CD8-positive, alpha-beta memory T cell (primary cell): Measurements from ENCODE around the gene TRMT61A. TPM values are rescaled to one million over a fixed set of nuclear protein-coding genes. Genes with fewer than 3 reads are reported as not detected.

ENCODE experiments used
- CTCF ChIA-PET: fragments of 350-600 bp; sonication (Branson Sonifier 250); formaldehyde crosslinking; loops from one replicate; lab custom pipeline; 2021; ENCODE audit warnings: antibody characterized with exemption; lab: Charles Lee
- POLR2A ChIA-PET: fragments of 350-600 bp; sonication (Branson Sonifier 250); formaldehyde crosslinking; loops from one replicate; lab custom pipeline; 2021; ENCODE audit warnings: antibody characterized with exemption; lab: Charles Lee
- DNase-seq, 5 donors: peaks; one replicate each; pipeline versions ENCODE4 v3.0.0 to v3.0.0-alpha.2; 2020 to 2022; ENCODE audit warnings: mixed read lengths in 1 of 5
- H3K27ac ChIP-seq: one replicate; pipeline ENCODE4 v1.7.0; 2013; ENCODE audit warnings: low read depth, mild to moderate bottlenecking, low read length, moderate library complexity
- H3K27me3 ChIP-seq: 2 replicates; pipeline ENCODE4 v1.7.0; 2013; ENCODE audit warnings: low read length, mild to moderate bottlenecking; ENCODE audit not compliant: insufficient read depth, poor library complexity, severe bottlenecking
- H3K36me3 ChIP-seq: 2 replicates; pipeline ENCODE4 v1.7.0; 2013; ENCODE audit warnings: mild to moderate bottlenecking, low read length, moderate library complexity; ENCODE audit not compliant: insufficient read depth
- H3K4me1 ChIP-seq: 2 replicates; pipeline ENCODE4 v1.7.0; 2013; ENCODE audit warnings: mild to moderate bottlenecking, low read length, moderate library complexity; ENCODE audit not compliant: insufficient read depth
- H3K4me3 ChIP-seq: 2 replicates; pipeline ENCODE4 v1.7.0; 2013; ENCODE audit warnings: mild to moderate bottlenecking, low read length
- H3K9me3 ChIP-seq: 2 replicates; pipeline ENCODE4 v1.7.0; 2013; ENCODE audit warnings: mild to moderate bottlenecking, low read length
- H3K27ac Mint-ChIP-seq, 8 donors: one replicate each; pipeline ENCODE4 v1.8.0; 2020 to 2021; ENCODE audit warnings: mixed read lengths in 8 of 8, mild to moderate bottlenecking in 6 of 8, inconsistent platforms in 3 of 8, moderate library complexity in 3 of 8
- H3K27me3 Mint-ChIP-seq, 2 donors: one replicate each; pipeline ENCODE4 v1.8.0; 2020 to 2021; ENCODE audit warnings: mixed read lengths in 2 of 2, mild to moderate bottlenecking in 1 of 2, moderate library complexity in 1 of 2
- H3K36me3 Mint-ChIP-seq, 3 donors: one replicate each; pipeline ENCODE4 v1.8.0; 2020 to 2021; ENCODE audit warnings: mixed read lengths in 3 of 3, inconsistent platforms in 1 of 3, mild to moderate bottlenecking in 1 of 3
- H3K4me1 Mint-ChIP-seq, 3 donors: one replicate each; pipeline ENCODE4 v1.8.0; 2020 to 2021; ENCODE audit warnings: mixed read lengths in 3 of 3, inconsistent platforms in 1 of 3, mild to moderate bottlenecking in 1 of 3
- H3K4me3 Mint-ChIP-seq, 7 donors: one replicate each; pipeline ENCODE4 v1.8.0; 2020 to 2021; ENCODE audit warnings: mixed read lengths in 7 of 7, mild to moderate bottlenecking in 6 of 7, moderate library complexity in 4 of 7, inconsistent platforms in 2 of 7
- H3K9me3 Mint-ChIP-seq, 5 donors: one replicate each; pipeline ENCODE4 v1.8.0; 2020 to 2022; ENCODE audit warnings: mixed read lengths in 5 of 5, mild to moderate bottlenecking in 3 of 5, moderate library complexity in 2 of 5, inconsistent platforms in 1 of 5
- polyA plus RNA-seq: library from polyadenylated mRNA; unstranded; fragments of 300-500 nt; fragmentation: Illumina TruSeq; gene quantifications from one replicate; pipeline ENCODE4 v1.2.3, GENCODE V29; 2021
- total RNA-seq, 2 experiments: library from RNA; stranded (reverse); gene quantifications; one replicate each; pipeline ENCODE4 v1.2.3, GENCODE V29; 2021

Gene TRMT61A
- total and polyA plus RNA-seq, 3 experiments from 2014 or later, result 8.2 to 29.5 (median 28.4) TPM

DNA sequence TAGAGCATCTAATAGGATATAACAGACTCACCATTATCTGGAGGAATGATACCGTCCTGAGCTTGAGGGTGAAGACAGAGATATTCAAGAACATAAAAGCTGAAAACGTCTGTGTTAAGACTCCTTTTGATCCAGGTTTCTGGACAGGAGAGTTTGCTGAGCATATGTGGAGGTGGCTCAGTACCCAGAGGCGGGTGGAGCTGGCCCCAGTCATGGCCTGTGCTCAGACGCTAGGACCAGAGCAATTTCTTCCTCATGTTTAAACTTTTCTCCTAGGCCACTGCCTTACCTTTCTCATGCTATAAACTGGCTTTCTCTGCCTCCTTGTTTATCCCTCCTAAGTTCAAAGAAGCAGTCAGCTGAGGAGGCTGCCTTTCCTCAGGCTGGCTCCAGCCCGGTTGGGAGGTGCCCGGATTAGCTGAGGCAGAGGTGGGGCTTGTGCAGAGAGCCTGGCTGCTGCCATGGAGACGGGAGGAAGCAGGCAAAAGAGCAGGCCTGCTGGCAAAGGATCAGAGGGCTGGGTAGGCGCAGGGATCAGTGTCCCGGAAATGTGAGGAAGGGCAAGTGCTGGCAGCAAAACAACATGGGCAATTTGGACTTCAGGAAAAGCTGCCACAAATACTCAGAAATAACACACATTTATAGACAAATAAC is 47.5 kb downstream of the TRMT61A start:
- POLR2A ChIA-PET, result no interaction called here
- Histone ChIP-seq H3K27ac (no peak overlapping the region), H3K9me3 (no peaks in the 10 kb centered on the region), H3K27me3 (no peaks in the 10 kb centered on the region), H3K36me3 (peaks cover 16% of the 10 kb centered on the region), H3K4me1 (no peaks in the 10 kb centered on the region), H3K4me3 (no peak overlapping the region)
- CTCF ChIA-PET, result no interaction called here
- Mint-ChIP-seq H3K9me3 (no peaks in the 10 kb centered on the region), H3K4me3 (no peak overlapping the region), H3K27ac (peak overlapping the region in 1 of 8 donors; percentile 38), H3K4me1 (peaks cover 0 to 3% (median 0%) of the 10 kb centered on the region in 3 donors), H3K36me3 (peaks cover 0 to 58% (median 8%) of the 10 kb centered on the region in 3 donors), H3K27me3 (no peaks in the 10 kb centered on the region)
- no peak for DNase-seq

DNA sequence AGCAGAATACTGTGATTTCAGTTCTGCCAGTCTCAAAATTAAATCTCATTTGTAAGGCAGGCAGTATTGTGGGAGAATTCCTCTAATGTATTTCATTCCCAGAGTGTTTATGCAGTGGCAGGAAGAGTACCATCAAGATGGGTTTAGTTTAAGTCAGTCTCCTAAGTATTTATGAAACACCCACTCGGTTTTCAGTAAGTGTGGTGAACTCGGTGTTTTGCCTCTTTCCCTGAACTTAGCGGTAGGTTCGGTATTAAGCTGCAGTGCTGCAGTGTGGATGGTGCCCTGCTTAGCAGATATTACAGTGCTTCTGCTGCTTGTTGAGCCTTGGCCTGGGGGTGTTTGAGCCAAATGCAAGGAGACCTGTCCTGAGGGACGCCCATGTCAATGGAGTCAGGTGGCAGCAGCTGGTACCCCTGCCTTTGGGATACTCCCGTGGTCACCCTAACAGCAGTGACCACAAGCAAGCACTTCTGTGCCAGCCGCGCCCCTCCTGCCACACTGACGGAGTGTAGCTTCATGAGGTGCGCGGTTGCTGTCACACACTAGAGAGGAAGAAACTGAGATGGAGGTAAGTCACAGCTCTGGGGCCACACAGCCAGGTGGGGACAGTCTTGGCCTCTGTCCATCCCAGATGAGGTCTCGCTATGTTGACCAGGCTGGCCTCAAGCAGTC is 49.5 kb downstream of the TRMT61A start:
- Mint-ChIP-seq H3K27me3 (no peaks in the 10 kb centered on the region), H3K36me3 (peaks cover 0 to 62% (median 8%) of the 10 kb centered on the region in 3 donors), H3K9me3 (no peaks in the 10 kb centered on the region), H3K27ac (no peak overlapping the region), H3K4me1 (peaks cover 0 to 3% (median 0%) of the 10 kb centered on the region in 3 donors), H3K4me3 (no peak overlapping the region)
- POLR2A ChIA-PET, result no interaction called here
- Histone ChIP-seq H3K9me3 (no peaks in the 10 kb centered on the region), H3K4me1 (no peaks in the 10 kb centered on the region), H3K27me3 (no peaks in the 10 kb centered on the region), H3K27ac (no peak overlapping the region), H3K4me3 (no peak overlapping the region), H3K36me3 (peaks cover 16% of the 10 kb centered on the region)
- CTCF ChIA-PET, result no interaction called here
- no peak for DNase-seq

DNA sequence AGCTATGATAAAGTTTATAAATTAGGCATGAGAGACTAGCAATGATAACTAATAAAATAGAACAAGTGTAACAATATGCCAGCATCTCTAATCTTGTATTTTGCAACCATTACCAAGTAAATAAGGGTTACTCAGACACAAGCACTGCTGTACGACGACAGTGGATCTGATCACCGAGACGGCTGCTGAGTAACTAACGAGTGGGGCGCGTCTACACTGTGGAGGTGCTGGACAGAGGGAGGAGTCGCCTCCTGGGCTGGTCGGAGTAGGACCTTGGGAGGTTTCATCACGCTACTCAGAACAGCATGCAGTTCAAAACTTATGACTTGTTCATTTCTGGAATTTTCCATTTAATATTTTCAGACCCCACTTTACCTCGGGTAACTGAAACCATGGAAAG is 52.2 kb downstream of the TRMT61A start:
- Histone ChIP-seq H3K4me1 (no peaks in the 10 kb centered on the region), H3K27ac (no peak overlapping the region), H3K4me3 (no peak overlapping the region), H3K9me3 (no peaks in the 10 kb centered on the region), H3K27me3 (no peaks in the 10 kb centered on the region), H3K36me3 (no peaks in the 10 kb centered on the region)
- ChIA-PET POLR2A (interaction anchor here (0.6 kb wide), 1 partner anchor 468 kb away, joined by 4 read pairs; no protein-coding TSS in a partner anchor), CTCF (no interaction called here)
- Mint-ChIP-seq H3K9me3 (no peaks in the 10 kb centered on the region), H3K4me1 (peaks cover 0 to 2% (median 0%) of the 10 kb centered on the region in 3 donors), H3K27ac (peak overlapping the region in 1 of 8 donors; percentile 19), H3K4me3 (peak overlapping the region in 1 of 7 donors; percentile 44), H3K36me3 (peaks cover 0 to 56% (median 0%) of the 10 kb centered on the region in 3 donors), H3K27me3 (no peaks in the 10 kb centered on the region)
- DNase-seq, result no peak

DNA sequence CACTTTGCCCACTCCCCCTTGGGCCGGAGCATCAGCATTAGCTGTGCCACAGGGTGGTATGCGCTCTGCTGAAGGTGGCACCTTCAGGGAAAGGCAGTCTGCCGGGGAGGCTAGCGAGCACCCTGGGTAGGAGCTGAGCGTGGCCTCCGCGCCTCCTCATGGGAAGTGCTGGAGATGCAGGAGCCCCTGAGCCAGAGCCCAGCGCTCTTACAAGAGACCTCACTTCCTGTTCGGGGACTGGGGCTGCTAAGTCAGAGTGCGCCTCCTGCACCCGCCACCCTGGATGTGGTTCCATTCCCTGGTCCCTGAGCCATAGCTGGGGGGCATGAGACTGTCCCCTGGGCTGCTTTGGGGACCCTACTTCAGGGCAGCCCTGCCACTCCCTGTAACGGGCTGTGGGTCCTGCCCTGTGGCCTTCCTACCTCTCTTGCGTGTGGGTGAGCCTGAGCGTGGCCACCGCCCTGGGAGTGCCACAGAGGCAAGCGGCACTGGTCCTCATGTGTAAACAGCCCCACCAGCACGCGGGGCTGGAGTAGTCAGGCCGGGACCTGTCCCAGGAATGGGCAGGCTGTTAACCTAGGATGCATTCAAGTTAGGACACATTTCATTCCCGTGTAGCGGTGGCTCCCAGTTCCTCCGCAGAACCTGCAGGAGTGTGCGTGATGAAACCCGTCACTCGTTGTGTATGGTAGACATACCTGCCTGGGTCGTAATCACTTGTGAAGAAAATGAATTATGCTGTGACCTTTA is 53.1 kb downstream of the TRMT61A start:
- Histone ChIP-seq H3K4me3 (no peak overlapping the region), H3K27me3 (no peaks in the 10 kb centered on the region), H3K4me1 (no peaks in the 10 kb centered on the region), H3K36me3 (no peaks in the 10 kb centered on the region), H3K27ac (no peak overlapping the region), H3K9me3 (no peaks in the 10 kb centered on the region)
- peaks cover 0 to 3% (median 2%) of the 10 kb centered on the region in 3 donors for H3K4me1 Mint-ChIP-seq
- no peaks in the 10 kb centered on the region for H3K27me3 Mint-ChIP-seq
- CTCF ChIA-PET, result no interaction called here
- H3K36me3 Mint-ChIP-seq, result peaks cover 0 to 51% (median 3%) of the 10 kb centered on the region in 3 donors
- H3K9me3 Mint-ChIP-seq, result no peaks in the 10 kb centered on the region
- no peak overlapping the region for H3K27ac Mint-ChIP-seq
- POLR2A ChIA-PET, result interaction anchor here (0.6 kb wide), 1 partner anchor 467 kb away, joined by 4 read pairs; no protein-coding TSS in a partner anchor
- no peak for DNase-seq
- H3K4me3 Mint-ChIP-seq, result no peak overlapping the region

DNA sequence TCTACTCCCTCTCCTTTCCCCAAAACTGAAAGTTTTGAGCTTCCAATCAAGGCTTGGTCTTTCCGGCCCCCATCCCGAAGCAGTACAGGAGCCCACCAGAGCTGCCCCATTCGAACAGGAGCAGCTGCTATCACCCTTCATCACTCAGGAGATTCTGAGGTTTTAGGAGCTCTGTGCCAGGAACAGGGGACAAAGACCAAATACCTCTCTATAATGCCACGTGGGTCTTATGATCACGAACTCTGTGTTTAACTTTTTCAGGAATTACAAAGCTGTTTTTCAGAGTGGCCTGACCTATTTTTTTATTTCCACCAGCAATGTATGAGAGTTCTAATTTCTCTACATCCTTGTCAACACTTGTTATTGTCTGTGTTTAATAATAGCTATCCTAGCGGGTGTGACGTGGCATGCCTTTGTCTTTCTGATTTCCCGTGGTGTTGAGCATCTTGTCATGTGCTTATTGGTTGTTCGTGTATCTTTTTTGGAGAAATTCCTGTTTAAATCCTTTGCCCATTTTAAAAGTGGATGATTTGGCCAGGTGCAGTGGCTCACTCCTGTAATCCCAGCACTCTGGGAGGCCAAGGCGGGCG is 55.4 kb downstream of the TRMT61A start:
- Histone ChIP-seq H3K27ac (no peak overlapping the region), H3K4me1 (no peaks in the 10 kb centered on the region), H3K4me3 (no peak overlapping the region), H3K27me3 (no peaks in the 10 kb centered on the region), H3K9me3 (no peaks in the 10 kb centered on the region), H3K36me3 (no peaks in the 10 kb centered on the region)
- ChIA-PET POLR2A (interaction anchor here (0.5 to 0.6 kb wide), 2 partner anchors 9 to 1126 kb away, joined by 3 to 4 read pairs; no protein-coding TSS in a partner anchor), CTCF (interaction anchor here (1.1 kb wide), 1 partner anchor 8 kb away, joined by 5 read pairs; no protein-coding TSS in a partner anchor)
- peaks cover 2 to 44% (median 3%) of the 10 kb centered on the region in 3 donors for H3K36me3 Mint-ChIP-seq
- DNase-seq, result no peak
- no peaks in the 10 kb centered on the region for H3K27me3 Mint-ChIP-seq
- H3K4me1 Mint-ChIP-seq, result peaks cover 0 to 3% (median 2%) of the 10 kb centered on the region in 3 donors
- peak overlapping the region in 1 of 8 donors; percentile 14 for H3K27ac Mint-ChIP-seq
- no peaks in the 10 kb centered on the region for H3K9me3 Mint-ChIP-seq
- no peak overlapping the region for H3K4me3 Mint-ChIP-seq

Other genes with a start within 250 kb of the TRMT61A start
- gene EIF5, start 195.0 kb upstream of the TRMT61A start, total RNA-seq, result 100 to 1,000 TPM; 394 to 409 TPM
- 312 TPM for gene EIF5, start 195.0 kb upstream of the TRMT61A start, polyA plus RNA-seq
- gene MARK3, start 143.8 kb upstream of the TRMT61A start, total RNA-seq, result 10 to 100 TPM; 91.9 to 92.7 TPM
- gene MARK3, start 143.8 kb upstream of the TRMT61A start, polyA plus RNA-seq, result 45.7 TPM
- gene CKB, start 6.4 kb upstream of the TRMT61A start, total RNA-seq, result 1 to 10 TPM; 1.5 to 2.7 TPM
- 1.1 TPM for gene CKB, start 6.4 kb upstream of the TRMT61A start, polyA plus RNA-seq
- 10 to 100 TPM; 35.9 to 38.1 TPM for gene BAG5, start 33.5 kb downstream of the TRMT61A start, total RNA-seq
- 40.7 TPM for gene BAG5, start 33.5 kb downstream of the TRMT61A start, polyA plus RNA-seq
- 10 to 100 TPM; 42.9 to 43.5 TPM for gene COA8, start 33.8 kb downstream of the TRMT61A start, total RNA-seq
- gene COA8, start 33.8 kb downstream of the TRMT61A start, polyA plus RNA-seq, result 64.4 TPM
- gene KLC1, start 100.0 kb downstream of the TRMT61A start, total RNA-seq, result 100 to 1,000 TPM; 141 to 143 TPM
- 92.0 TPM for gene KLC1, start 100.0 kb downstream of the TRMT61A start, polyA plus RNA-seq
- 10 to 100 TPM; 54.4 to 59.9 TPM for gene XRCC3, start 186.3 kb downstream of the TRMT61A start, total RNA-seq
- gene XRCC3, start 186.3 kb downstream of the TRMT61A start, polyA plus RNA-seq, result 4.4 TPM
- 10 to 100 TPM; 15.1 to 18.1 TPM for gene ZFYVE21, start 186.6 kb downstream of the TRMT61A start, total RNA-seq
- gene ZFYVE21, start 186.6 kb downstream of the TRMT61A start, polyA plus RNA-seq, result 15.9 TPM